Right ventricle myocardium inferior (tissue), 1 donor: Measurements from ENCODE around the gene ITGA7. TPM values are rescaled to one million over a fixed set of nuclear protein-coding genes. Genes with fewer than 3 reads are reported as not detected.

Source experiments
- ATAC-seq: fragments of 200-7000 bp; cut with Tn5 transposase; one replicate; pipeline ENCODE4 v1.9.1; 2020; ENCODE audit warnings: mild to moderate bottlenecking, moderate library complexity
- DNase-seq: peaks from one replicate; pipeline ENCODE4 v3.0.0; 2021; ENCODE audit errors: missing footprints
- intact Hi-C: fragments of 100-400 bp; cut with DNase I; formaldehyde crosslinking; loops from one replicate; pipeline ENCODE4 v1.11.0; 2022
- total RNA-seq: library from RNA; stranded (reverse); fragmentation: NEBNext Ultra II Directional; extraction: Animal tissue kit (Norgen Biotek cat#: 25700); gene quantifications from one replicate; pipeline ENCODE4 v1.2.1, GENCODE V29; 2021
- donor health status: DM: no; HTN: yes; CAD: no; lungs with severe emphysema.

Gene ITGA7
- total RNA-seq, 1 donor from 2014 or later = 479 TPM

DNA sequence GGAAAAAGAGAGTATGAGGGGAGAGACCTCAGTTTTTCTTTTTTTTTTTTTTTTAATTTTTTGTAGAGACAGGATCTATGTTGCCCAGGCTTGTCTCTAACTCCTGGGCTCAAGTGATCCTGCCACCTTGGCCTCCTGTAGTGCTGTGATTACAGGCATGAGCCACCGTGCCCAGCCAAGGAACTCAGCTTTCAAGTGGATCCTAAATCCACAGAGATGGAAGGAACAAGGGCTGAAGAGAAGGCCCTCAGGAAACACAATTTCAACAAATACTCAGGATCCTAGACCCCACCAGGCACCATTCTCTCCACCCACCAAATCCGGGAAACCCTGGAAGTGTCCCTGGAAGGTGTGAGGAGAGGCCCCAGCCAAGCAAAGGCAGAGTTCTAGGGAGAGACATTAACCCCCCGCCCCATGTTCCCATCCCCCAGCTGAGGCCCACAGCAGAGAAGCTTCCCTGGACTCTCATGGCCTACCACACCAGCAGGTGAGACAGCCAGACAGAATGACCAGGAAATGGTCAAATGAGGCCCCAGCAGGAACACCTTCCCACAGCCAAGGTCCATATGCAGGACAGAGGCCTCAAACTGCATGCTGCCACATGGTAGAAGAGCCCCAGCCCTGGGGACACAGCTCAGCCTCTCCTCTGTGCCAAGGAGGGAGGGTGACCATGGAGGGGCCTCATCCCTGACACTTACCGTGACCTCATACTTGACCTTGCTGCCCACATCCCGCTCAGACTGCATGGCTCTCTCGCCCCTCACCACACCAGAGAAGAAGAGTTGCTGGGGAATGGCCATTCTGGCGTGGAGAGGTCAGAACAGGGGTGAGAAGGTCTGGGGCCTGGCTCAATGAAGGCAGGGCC lies 14.1 kb downstream of the ITGA7 start:
- ATAC-seq (no peak), DNase-seq (no peak)
- intact Hi-C loops = no loop called here

GRCh38 chr12:55692631-55693322 lies 14.9 kb downstream of the ITGA7 start:
- DNase-seq = no peak
- ATAC-seq = no peak
- intact Hi-C loops = no loop called here

GRCh38 chr12:55688716-55689655 lies 18.7 kb downstream of the ITGA7 start:
- no peak for ATAC-seq
- intact Hi-C loops = no loop called here
- peak; percentile 64 for DNase-seq

GRCh38 chr12:55687746-55688145 lies 20.0 kb downstream of the ITGA7 start:
- intact Hi-C loops = no loop called here
- peak; percentile 15 for DNase-seq
- ATAC-seq = no peak

DNA sequence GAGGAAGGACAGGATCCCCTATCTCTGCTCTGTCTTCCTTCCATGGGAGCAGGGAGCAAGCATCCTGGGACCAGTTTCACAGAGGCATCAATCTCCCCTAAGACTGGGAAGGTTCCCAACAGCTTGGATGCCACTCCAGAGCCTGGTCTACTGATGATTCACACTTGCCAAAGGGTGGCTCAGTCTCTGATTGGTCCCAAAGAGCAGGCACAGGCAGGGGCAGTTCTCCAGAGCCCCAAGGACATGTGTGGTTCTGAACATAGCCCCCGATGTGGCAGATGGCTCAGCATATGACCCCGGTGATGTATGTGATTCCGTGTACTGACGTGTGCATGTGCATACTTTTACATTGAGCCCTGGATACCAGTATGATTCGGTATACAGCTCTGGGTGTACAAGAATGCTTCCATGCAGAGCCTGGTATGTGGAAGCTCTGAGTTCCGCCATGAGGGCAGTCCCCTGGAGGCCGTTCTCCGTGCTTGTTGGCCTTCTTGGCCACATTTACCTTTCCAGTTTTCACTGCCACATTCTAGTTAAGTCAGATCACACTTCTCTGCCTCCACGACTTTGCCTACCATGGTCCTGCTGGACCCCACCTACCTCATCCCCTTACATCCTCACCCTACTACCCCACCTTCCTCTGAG lies 21.2 kb downstream of the ITGA7 start:
- no peak for DNase-seq
- intact Hi-C loops = no loop called here
- ATAC-seq = no peak

DNA sequence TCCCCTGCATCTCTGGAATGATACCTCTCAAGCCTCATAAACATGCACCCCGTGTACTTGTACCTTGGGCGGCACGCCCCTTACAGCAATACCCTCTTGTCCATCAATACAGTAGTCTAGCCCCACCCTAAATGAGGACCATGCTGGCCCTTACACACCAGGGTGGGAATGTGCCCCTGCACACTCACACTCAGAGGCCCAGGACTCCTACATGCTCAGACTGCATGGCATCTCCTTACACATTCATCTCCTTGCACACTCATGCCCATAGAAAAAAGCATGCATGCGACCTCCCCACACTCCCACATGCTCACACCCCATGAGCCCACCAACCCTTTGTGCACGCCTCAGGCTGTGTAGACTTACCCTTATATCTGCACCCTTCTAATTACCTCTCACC lies 22.0 kb downstream of the ITGA7 start:
- intact Hi-C loops = loop anchor here (2.0 kb wide), 1 partner anchor 15 kb away; no protein-coding TSS in a partner anchor
- no peak for DNase-seq
- ATAC-seq = no peak

DNA sequence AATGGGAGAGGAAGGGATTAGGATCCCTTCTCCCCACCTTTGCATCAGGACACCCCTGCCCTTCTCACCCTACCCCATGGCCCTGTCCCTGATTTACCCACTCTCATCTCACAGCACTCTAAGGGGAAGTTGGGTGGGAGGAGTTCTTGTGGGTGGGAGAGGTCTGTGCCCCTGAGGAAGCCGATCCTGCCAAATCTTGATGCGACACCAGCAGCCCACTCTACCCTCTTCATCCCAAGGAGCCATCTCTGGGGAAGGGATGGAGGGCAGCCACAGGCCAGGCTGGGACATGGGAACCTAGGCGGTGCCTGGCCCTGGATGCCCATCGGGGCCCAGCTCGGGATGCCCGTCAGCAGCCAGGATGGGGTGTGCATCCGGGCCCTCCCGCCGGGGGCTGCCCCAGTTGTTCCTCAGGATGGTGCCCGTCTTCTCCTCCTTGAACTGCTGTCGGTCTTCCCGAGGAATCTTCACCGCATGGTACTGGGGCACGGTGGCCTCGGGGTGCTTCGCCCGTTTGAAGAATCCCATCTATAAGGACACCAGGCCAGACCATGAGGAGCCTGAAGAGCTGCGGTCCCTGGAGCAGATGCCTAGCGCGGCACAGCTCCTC lies 22.8 kb downstream of the ITGA7 start:
- ATAC-seq = no peak
- intact Hi-C loops = loop anchor here (2.0 to 5.0 kb wide), 3 partner anchors 16 to 52 kb away; partner anchors contain the start of gene RDH5
- DNase-seq = no peak

GRCh38 chr12:55683676-55684075 lies 24.0 kb downstream of the ITGA7 start:
- intact Hi-C loops = loop anchor here (2.0 to 5.0 kb wide), 3 partner anchors 17 to 54 kb away; partner anchors contain the start of gene RDH5
- DNase-seq (peak; percentile 17), ATAC-seq (no peak)

- ATAC-seq (no peak), DNase-seq (peak; percentile 20)
- intact Hi-C loops = loop anchor here (5.0 kb wide), 2 partner anchors 40 to 55 kb away; partner anchors contain the start of gene RDH5
Observed at GRCh38 chr12:55682087-55682796, 25.5 kb downstream of the ITGA7 start.

GRCh38 chr12:55681142-55682077 lies 26.3 kb downstream of the ITGA7 start:
- DNase-seq = peak; percentile 78
- ATAC-seq = peak; percentile 79
- intact Hi-C loops = loop anchor here (5.0 kb wide), 2 partner anchors 41 to 56 kb away; partner anchors contain the start of gene RDH5

- intact Hi-C loops = loop anchor here (5.0 kb wide), 2 partner anchors 43 to 58 kb away; partner anchors contain the start of gene RDH5
- no peak for DNase-seq
- no peak for ATAC-seq
Observed at GRCh38 chr12:55679691-55680090, 28.0 kb downstream of the ITGA7 start.

GRCh38 chr12:55676707-55677106 lies 31.0 kb downstream of the ITGA7 start:
- intact Hi-C loops = no loop called here
- DNase-seq (no peak), ATAC-seq (no peak)

DNA sequence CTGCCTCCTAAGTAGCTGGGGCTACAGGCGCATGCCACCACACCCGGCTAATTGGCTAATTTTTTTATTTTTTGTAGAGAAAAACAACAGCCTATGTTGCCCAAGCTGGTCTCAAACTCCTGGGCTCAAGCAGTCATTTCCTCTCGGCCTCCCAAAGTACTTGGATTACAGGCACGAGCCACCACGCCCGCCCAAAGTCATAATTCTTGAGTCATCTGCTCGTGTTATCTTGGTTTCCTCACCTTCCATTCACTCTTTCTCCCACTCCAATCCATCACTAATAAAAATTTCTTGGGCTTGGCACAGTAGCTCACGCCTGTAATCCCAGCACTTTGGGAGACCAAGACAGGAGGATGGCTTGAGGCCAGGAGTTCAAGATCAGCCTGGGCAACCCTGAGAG lies 32.0 kb downstream of the ITGA7 start:
- intact Hi-C loops = no loop called here
- ATAC-seq (no peak), DNase-seq (no peak)

DNA sequence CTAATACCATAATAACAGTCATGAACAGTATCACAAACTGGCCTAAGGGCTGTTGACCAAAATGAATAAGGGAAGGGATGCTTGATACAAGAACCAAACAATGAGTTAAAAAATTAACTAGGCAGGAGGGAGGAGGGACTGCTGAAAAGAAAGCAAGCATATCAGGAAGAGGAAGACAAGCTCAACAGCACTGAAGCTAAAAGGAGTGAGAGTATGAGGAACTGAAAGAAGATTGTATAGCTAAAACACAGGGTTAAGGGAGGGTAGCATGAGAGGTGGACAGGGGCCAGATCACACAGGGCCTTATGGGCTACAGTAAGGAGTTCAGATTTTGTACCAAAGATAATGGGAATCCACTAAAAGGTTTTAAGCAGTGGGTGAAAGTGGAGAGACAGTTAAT lies 34.1 kb downstream of the ITGA7 start:
- no peak for ATAC-seq
- intact Hi-C loops = no loop called here
- DNase-seq = no peak

GRCh38 chr12:55671746-55672145 lies 36.0 kb downstream of the ITGA7 start:
- no peak for DNase-seq
- ATAC-seq = no peak
- intact Hi-C loops = no loop called here

- no peak for DNase-seq
- no peak for ATAC-seq
- intact Hi-C loops = no loop called here
Observed at GRCh38 chr12:55670276-55670675, 37.4 kb downstream of the ITGA7 start.
